Epidermal melanocyte (primary cell): ENCODE data around the gene MYMK.

ENCODE experiments used
- DNase-seq: peaks from one replicate; pipeline ENCODE4 v3.0.0; 2011; ENCODE audit warnings: low spot score; ENCODE audit not compliant: insufficient read length

Gene MYMK

DNA sequence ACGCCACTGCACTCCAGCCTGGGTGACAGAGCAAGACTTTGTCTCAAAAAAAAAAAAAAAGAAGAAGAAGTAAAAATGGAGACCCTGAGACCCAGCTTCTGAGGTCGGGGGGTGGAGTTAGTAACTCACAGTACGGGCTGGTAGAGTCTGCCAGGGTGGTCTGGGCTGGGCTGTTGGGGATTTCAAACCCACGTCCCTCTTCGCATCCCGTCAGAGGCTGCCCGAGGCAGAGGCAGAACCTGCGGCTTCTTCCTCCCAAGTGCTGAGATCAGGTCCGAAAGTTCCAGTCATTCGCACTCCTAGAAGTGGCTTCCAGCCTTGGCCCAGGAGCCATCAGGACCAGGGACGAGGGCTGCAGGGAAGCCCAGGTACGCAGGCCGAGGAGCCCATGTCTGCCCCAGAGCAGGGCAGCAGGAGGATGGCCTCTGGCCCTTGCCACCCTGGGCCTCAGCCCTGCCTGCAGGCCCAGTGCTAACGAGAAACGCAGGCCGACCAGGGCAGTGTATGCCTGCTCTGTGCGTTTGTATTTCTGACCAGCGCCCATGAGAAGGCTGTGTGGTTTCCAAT is 36.0 kb downstream of the MYMK start:
- DNase-seq: no peak

DNA sequence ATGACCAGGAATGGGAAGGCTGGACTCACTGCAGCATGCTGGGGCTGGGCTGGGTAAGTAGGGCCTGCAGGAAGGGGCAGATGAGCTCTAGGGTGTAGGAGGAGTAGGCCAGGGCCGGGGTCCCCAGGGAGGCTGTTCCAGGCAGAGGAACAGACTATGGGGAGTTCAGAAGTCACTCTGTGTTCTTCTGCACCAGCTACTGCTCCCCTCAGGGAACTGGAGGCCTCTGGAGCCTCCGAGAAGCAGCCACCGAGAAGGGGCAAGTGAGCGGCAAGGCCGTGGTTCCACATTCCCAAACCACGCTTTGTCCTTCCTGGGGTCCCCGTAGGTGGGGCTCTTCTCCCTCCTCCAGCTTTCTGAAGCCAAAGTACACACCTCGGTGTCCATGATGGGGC is 37.4 kb downstream of the MYMK start:
- no peak for DNase-seq

DNA sequence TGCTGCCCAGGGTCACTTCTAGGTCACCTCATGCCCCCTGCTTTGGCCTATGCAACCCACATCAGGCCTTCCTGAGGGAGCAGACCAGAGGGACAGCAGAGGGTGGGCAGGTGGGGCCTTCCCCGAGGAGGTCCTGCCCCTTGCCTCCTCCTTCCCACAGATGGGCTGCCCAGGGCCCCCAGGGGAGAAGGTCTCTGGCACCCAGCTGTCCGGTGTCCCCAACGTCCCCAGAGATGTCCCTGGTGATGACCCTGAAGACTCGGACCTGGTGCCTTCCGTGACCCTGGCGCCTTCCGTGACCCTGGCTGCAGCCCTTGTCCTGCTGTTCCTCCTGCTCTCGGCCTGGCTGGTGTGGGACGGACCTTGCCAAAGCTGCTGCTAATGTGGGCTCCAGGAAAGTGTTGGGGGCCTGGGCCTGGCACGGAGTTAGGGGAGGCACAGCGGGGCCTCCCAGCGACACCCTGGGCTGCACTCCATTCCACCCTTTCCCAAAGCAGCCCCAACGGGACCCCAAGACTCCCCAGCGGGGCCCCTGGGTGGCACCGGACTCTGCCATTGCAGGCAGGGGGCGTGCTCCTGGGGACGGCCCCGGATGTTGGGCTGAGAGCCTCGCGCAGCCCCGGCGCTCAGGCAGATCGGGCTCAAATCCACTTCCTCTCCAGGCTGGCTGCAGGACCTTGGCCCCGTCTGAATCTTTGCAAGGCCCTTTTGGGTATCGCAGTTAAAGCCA is 39.1 kb downstream of the MYMK start:
- no peak for DNase-seq

DNA sequence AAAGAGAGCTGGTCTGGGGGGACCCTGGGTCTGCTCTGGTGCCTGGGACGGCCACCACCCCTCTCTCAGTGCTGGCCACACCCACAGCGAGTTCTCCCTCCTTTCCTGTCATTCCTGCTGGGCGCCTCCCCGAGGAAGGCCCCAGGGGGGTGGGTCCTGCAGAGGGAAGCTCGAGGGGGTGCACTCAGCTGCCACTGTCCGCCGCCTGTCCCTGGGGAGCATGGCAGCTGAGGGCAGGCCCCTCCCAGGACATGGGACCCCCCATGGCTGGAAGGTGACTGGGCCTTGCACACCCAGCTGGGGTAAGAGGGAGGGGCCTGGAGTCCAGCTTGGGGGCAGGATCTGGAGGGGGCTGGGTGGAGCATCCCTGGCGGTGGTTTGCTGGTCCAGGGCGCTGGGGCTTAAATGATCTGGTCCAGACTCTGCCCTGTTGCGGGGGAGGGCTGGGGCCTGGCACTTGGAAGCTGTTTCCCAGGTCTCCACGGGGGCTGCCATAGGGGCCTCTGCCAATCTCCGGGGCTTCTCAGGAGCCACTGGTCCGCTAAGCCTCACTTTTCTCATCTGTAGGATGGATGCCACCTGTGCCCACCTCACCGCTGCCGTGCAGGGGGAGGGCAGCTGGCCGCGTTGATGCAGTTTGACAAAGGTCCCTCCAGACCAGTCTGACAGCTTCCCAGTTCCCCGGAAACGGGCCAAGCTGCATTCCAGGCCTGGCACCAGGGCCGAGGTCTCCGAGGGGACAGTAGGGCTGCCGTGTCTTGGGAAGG is 39.9 kb downstream of the MYMK start:
- DNase-seq: no peak

DNA sequence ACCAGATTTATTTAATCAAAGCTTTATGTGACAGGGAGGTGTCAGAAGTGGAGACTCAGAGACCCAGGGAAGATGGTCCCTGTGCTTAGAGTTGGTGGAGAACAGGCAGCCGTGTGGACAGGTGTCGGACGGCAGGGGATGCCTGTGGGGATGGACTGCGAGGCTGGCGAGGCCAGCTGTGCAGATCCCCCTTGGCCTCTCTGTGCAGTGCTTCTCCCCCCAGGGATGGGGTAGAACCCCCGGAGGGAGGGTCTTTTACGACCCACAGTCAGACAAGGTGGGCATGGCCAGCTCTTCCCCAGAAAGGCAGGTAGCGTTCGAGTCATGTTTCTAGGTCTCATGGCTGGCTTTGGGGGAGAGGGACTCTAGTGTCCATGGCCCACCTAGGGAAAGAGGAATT is 41.1 kb downstream of the MYMK start:
- no peak for DNase-seq

DNA sequence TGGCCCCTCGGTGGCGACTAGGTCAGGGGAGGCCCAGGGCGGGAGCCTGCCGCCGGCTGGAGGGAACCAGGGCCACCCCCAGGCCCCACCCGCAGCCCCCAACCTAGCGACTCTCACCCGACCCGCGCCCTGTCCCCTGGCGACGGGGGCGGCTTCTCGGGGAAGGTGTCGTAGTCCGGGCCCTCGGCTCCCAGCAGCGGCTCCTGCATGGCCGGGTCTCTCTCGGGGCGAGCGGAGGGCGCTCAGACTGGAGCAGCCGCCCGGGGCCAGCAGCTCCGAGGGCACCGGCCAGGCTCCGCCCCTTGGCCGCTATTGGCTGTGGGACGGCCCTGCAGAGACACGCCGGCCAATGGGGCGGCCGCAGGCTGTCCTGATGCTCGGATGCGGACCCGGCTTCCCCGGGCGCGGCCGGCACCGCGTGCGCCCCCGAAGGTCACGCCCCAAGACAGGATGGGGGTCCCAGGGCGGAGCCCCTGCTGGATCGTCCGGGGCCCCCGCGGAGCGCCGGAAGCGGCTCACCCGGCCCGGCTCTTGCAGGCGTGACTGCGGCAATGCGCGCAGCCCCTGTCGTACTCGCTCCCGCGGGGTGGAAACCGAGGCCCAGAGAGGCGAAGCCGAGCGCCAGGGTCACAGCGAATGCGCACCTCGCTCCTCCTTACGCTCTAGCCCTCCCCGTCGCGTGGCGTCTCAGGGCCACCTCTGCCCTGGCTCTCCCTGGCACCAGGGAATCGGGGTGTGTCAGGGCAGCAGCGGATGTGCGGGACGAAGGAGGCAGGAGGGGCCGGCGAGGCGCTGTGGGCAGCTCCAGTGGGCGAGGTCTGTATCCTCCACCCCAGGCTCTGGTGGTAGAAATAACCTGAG is 45.7 kb downstream of the MYMK start, which contains the start of gene SLC2A6:
SLC2A6 (minus strand) TSS at position 249 of the 861 bp plus-strand sequence; CDS start at position 209, 40 bp downstream.
- DNase-seq: peak; percentile 96

DNA sequence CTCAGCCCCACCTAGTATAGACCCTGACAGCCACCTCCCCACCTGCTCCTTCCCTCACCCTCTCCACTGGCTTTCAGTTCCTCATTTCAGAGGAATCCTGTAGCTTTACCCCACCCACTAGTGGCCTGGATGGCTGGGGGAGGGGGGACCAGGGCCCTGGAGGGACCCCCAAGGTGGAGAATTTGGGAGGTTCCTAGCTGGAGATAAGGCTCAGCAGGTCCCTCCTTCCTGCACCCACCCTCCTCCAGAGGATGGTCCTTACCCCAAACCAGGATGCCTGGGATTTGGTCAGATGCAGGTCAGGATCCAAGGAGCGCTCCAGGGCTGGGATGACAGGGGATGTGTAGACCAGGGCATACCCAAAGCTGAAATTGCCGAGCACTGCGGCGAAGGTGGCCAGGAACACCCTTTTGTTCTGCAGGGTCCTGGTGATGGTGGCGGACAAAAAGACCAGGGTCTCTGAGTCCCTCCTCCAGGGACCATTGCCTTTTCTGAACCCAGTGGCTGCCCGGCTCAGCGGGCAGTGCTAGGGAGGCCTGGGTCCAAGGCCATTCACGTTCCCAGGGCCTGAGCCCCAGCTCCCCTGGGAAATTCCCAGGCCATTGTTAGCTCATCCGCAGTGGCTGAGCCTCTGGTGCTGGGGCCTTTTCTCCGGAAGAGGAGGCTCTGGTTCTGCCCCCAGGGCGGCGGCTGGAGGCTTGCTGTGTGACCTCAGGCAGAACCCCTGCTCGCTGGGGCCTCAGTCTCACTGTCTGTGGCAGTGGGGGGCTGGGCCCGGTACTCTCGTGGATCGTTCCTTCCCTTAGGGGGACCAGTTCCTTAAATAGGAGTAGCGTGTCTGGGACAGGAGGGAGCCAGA is 46.5 kb downstream of the MYMK start:
- no peak for DNase-seq

DNA sequence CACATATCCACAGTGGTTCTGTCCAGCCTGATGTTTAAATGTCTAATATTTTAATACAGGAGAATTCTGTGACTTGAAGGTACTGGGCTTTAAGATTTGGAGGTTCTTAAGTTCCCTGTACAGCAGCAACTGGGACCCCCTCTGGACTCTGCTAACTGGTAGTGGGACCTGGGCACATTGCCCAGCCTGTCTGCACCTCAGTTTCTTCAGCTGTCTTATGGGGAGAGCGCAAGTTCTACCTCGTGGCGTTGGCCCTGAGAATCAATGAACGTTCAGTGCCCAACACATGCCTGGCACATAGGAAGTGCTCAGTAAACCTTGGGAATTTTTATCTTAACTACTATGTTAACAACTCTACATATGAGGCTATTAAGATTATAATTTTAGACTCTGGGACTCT is 47.3 kb downstream of the MYMK start:
- no peak for DNase-seq

DNA sequence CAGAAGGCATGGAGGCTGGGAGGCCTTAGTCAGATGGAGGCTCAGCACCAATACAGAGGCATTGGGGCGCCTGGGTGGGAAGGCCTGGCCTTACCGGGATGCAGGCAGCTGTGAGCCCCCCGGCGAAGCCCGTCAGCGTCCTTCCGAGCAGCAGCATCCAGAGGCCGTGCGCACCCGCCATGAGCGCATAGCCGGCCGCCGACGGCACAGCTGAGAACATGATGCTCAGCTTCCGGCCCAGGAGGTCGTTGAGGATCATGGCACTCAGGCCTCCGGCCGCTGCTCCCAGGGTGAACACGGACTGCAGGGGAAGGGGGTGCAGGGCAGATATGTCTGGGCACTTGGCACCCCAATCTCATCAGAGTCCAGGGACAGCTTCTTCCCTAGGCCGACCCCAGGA is 47.8 kb downstream of the MYMK start:
- no peak for DNase-seq

DNA sequence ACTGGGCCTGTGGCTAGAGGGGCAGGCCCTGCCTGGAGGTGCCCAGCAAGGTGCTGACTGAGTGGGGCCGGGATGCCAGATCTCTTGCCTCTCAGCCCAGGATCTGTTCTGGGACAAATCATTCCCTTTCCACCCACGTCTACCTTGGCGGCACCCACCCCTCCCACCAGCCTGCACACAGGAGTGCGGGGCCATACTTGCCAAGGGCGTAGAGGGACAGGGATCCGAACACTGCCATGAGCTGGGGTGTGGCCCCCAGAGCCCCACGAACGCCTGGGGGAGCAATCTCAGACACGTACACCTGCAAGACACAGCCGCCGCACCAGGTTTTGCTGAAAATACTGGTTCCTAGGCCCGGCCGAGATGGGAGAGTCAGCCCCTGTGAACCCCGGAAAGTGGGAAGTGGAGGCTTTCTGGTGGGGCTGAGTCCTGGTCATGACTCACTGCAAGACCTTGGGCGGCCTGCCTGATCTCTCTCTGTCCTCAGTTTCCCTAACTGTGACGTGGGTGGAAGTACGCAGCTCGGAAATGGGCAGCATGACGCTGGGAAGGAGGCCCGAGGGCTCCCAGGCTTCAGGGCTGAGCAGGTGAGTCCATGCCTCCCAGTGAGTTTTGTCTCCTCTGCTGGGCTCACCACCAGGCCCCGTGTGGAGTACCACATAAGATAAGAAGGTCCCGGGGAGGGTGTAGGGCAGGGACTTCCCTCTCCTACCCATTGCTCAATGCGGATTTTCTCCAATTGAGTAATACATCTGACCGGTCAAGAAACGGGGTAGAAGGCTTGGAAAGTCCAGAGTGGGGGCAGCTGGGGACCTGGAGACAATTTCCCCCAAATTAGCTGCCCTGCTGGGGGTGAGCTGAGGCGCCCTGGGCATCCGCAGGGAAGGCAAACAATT is 48.5 kb downstream of the MYMK start:
- no peak for DNase-seq

DNA sequence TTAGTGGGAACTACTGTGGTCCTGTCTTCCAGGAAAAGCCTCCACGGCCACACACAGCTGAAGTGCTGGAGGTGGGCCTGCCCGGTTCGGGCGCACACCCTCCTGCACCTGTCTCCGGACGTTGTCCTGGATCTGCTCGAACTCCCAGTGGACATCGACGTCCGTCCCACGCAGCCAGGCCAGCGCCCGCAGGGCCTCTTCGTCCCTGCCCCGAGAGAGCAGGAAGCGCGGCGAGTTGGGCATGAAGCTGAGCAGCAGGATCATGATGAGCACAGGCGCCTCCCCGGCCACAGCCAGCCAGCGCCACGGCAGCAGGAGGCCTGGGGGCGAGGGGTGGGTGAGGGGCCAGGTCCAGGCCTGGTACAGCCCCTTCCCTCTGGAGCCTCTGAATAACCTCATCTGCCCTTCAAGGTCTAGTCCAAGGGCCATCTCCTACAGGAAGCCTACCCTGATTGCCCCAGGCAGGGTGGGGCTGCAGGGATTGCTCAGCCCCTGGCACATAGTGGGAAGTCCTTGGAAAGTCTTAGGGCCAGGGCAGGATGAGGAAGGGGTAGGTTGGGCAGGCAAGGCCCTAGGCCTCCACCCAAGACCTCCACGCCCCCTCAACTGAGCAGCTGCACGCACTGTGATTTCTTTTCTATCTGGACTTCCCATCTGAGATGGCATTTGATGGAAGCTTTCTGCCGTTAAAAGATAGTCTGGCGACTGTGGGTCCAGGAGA is 49.3 kb downstream of the MYMK start:
- no peak for DNase-seq

DNA sequence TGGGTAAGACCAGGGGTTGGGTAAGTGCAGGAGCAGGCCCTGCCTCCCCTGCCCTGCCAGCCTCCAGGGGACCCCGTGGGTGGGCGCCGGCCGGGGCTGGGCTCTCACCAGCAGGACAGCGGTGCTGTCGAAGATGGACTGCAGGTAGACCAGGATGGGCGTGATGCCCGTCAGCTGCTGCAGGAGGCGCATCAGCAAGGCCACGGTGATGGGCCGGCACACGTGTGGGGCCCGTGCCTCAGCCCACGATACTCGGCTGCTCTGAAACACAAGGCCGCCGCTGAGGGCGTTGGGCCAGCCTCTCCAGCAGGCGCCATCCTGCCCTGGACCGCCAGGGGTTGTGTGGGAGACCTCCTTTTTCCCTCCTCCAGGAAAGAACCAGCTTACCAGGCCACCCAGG is 49.9 kb downstream of the MYMK start:
- DNase-seq: no peak

DNA sequence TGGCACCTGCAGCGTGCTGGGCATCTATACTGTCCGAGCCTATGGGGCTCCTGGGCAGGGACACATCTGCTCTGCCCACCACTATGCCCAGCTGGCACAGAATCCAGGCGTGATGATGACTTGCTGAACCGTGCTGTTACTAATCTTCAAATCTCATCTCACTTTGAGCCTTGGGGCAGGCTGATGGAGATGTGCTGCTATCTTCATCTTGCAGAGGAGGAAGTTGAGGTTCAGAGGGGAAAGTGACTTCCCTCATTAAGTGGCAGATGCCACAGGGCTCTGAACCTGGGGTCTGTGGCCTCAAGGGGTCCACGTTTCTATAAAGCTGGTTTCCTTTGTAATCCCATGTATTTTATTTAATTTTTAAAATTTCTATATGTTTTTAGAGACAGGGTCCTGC is 50.5 kb downstream of the MYMK start:
- no peak for DNase-seq

DNA sequence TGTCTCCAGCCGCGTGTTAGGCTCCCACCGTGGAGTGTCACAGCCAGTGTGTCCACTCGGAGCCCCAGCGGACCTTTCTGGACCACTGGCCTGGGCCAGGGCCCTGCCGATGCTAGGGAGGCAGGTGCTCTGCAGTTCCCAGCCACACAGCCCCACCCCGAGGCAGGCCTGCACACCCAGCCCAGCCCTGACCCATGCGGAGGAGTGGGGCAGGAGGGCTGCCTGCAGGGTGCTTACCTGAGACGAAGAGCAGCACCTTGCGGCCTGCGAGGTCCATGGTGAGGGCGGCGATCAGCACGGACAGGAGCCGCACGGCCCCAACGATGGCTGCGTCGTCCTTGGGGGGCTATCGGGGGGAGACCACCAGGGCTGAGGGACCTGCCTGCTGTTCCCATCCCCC is 51.0 kb downstream of the MYMK start:
- DNase-seq: no peak

DNA sequence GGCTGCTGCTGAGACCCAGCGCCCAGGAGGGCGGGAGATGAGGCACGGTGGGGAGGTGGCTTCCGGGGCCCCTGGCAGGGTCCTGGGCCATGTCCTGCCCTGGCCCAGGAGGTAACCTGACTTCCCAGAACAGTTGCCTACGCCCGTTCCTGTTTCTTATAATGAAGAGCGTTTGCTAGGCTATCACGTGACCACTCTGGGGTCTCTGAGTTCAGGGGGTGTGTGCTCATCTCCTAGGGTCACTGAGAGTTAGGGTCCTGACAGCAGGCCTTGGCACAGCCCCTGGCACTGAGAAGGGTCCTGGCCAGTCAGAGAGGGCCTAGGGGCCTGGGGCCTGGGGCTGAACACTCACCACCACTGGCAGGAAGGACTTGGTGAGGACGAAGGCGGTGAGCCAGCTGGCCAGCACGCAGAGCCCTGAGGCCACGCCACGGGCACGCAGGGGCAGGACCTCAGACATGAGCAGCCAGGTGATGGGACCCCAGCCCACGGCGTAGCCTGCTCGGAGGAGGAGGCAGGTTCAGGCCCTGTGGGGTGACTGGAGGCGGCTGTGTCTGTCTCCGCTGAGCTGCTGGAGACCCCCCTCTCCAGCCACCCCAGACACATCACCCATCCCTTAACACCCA is 51.9 kb downstream of the MYMK start:
- DNase-seq: no peak

DNA sequence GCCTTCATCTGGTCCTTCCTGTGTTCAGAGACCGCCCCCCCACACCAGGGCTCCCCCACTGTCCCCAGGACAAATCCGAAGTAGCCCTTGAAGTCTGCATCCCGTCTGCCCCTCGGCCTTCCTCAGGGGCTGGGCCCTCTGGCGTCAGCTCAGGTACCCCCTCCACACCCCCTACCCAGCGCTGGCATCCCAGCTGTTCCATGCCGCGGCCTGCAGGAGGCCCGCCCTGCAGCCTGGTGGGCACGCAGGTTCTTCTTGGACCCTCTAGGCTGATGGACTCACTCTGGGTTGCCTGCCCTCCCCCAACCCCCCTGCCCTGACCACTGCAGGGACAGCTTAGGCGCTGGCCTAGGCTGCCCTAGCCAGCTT is 52.5 kb downstream of the MYMK start:
- no peak for DNase-seq

DNA sequence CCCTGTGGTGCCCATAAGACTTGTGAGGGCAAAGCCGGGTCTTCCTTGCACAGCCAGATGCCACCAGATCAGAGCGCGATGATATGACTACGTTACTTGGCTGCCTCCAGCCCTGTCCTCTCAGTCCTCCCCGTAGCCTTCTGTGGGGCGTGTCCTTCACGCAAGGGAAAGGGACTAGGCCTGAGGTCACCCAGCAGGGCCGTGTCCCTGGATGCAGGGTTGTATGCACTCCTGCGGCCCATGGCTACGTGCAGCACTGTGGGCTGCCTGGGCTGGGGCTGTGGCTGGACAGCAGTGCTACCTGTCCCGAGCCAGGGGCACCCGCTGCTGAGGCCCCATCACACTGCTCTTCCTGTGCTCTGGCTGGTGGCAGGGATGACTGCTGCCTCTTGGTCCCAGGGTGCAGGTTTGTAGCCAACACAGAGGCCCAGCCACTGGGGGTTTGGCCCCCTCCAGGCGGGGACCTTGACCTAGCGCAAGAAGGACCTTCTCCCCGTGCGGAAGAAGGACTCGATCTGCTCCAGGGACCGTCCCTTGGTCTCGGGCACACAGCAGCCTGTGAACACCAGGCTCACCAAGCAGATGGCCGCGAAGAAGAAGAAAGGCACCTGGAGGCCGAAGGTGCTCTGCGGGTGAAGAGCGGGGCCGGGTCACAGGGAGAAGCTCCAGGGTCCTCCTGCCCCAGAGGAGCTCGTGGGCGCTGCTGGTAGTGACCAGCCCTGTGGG is 53.0 kb downstream of the MYMK start:
- DNase-seq: no peak

DNA sequence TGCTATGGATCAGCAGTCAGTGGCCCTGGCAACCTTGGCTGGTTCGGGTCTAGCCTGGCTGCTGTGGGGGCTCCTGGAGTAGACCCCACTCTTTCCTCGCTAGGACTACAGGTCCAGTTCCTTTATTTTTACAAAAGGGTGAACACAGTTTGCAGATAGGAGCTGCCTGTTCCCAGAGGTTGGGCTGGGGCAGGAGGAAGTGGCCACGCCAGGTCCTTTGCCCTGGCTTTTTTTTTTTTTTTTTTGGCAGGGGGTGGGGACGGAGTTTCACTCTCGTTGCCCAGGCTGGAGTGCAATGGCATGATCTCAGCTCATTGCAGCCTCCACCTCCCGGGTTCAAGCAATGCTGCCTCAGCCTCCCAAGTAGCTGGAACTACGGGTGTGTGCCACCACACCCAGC is 53.8 kb downstream of the MYMK start:
- DNase-seq: no peak
